ENCODE data around the gene TMEM62.

Gene TMEM62

GRCh38 chr15:43133430-43134156 lies at the start of gene TMEM62:
Gene TMEM62 (plus strand): TSS chr15:43133586. CDS start chr15:43133803, 217 bp downstream.
- TF ChIP-seq CTCF (conservative IDR thresholded peaks at IDR 0.05) (peak; percentile 11; the same call in 1 of the 2 replicates), ZFX (IDR thresholded peaks at IDR 0.05) (peak; percentile 97)
- peak within 1 kb of the TSS; percentile 69 for H3K27ac ChIP-seq

GRCh38 chr15:43085921-43086320 lies 47.5 kb upstream of the TMEM62 start:
- no peak overlapping the region for H3K27ac ChIP-seq
- TF ChIP-seq ZFX (IDR thresholded peaks at IDR 0.05) (no peak), CTCF (conservative IDR thresholded peaks at IDR 0.05) (no peak)

GRCh38 chr15:43086551-43086950 lies 46.8 kb upstream of the TMEM62 start:
- no peak overlapping the region for H3K27ac ChIP-seq
- TF ChIP-seq CTCF (conservative IDR thresholded peaks at IDR 0.05) (no peak), ZFX (IDR thresholded peaks at IDR 0.05) (no peak)

GRCh38 chr15:43091859-43092258 lies 41.5 kb upstream of the TMEM62 start:
- TF ChIP-seq ZFX (IDR thresholded peaks at IDR 0.05) (no peak), CTCF (conservative IDR thresholded peaks at IDR 0.05) (no peak)
- H3K27ac ChIP-seq = no peak overlapping the region

DNA sequence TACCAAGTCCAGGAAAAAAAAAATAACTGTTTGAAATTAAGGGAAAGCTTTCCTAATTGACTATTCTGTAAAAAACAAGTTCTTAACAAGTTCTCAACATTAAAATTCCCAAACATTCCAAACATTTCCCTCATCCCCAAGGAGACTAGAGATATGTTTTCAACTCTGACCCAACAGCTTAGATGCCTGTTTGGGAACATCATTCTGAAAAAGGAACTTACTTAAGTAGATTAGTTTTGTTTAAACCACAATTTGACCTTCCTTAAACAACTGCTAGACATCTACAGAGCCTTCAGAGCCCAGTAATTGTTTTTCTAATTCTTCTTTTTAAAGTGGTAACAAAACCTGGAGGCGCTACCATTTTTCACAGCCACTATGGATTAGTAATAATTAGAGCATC lies 40.4 kb upstream of the TMEM62 start:
- H3K27ac ChIP-seq = no peak overlapping the region
- TF ChIP-seq CTCF (conservative IDR thresholded peaks at IDR 0.05) = no peak
- no peak for TF ChIP-seq ZFX (IDR thresholded peaks at IDR 0.05)

DNA sequence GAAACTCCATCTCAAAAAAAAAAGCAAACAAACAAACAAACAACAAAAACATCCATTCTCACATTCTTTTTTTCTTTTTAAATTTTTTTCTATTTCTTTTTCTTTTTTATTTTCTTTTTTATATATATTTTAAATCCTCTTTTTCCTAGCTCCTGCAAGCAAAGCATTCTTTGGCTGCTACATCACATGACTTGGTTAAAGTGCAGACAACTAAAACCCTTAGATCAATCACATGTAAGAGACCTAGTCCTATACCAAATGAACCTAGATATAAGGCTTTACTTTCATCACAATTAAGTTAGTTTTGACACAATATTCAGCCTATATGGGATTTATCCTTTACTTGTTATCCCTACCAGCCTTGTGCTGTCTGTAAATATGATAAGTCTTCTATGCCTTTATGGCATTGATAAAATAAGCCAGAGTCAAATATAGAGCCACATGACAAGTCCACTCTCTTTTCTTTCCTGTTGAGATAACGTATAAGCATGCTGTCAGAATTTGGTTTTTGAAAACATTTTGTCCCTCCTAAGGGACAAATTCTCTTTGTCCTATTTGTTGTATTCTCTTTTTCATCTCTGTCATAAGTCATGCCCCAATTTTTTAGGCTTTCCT lies 38.9 kb upstream of the TMEM62 start:
- no peak overlapping the region for H3K27ac ChIP-seq
- TF ChIP-seq ZFX (IDR thresholded peaks at IDR 0.05) (no peak), CTCF (conservative IDR thresholded peaks at IDR 0.05) (no peak)

GRCh38 chr15:43095243-43095642 lies 38.1 kb upstream of the TMEM62 start:
- no peak overlapping the region for H3K27ac ChIP-seq
- no peak for TF ChIP-seq CTCF (conservative IDR thresholded peaks at IDR 0.05)
- no peak for TF ChIP-seq ZFX (IDR thresholded peaks at IDR 0.05)
